Measurements from ENCODE around the gene SERF1A. TPM values are rescaled to one million over a fixed set of nuclear protein-coding genes. Genes with fewer than 3 reads are reported as not detected.
"Not testable (repeated sequence)": the region's sequence is repeated elsewhere in the genome, so short reads cannot be mapped to it uniquely, and the experiment has no call there.

Gene SERF1A
- total RNA-seq, result 1 to 10 TPM in 7 of 10 donors, under 1 TPM in 3; 0.66 to 7.1 (median 2.7) TPM
- polyA plus RNA-seq, result 1 to 10 TPM; 1.2 to 6.9 TPM
- long read RNA-seq, donor 1, transcript SERF1A-201 (3 exons, 963 nt), result major isoform, 5 of 8 reads
- long read RNA-seq, donor 1, partial matches to known transcripts, result 0 of 8 reads
- long read RNA-seq, donor 1, other reads (novel, unspliced or antisense), result 1 of 8 reads
- long read RNA-seq, donor 2, transcript SERF1A-201 (3 exons, 963 nt), result major isoform, 12 of 13 reads
- long read RNA-seq, donor 2, partial matches to known transcripts, result 0 of 13 reads
- long read RNA-seq, donor 2, other reads (novel, unspliced or antisense), result 1 of 13 reads
- long read RNA-seq, donor 3, partial matches to known transcripts, result 0 of 4 reads
- long read RNA-seq, donor 3, other reads (novel, unspliced or antisense), result 0 of 4 reads

GRCh38 chr5:70900533-70901271 is at the start of gene SERF1A:
TSS of gene SERF1A (plus strand) at chr5:70900669. CDS start at chr5:70900870, 201 bp downstream.
- H3K9me3 ChIP-seq; DNase-seq; H3K27ac ChIP-seq; H3K4me1 ChIP-seq; H3K4me3 ChIP-seq; H3K27me3 ChIP-seq; H3K36me3 ChIP-seq; intact Hi-C loops (cut with DNase I): not testable (repeated sequence)
- peak; percentile 98 to 99 (median 98) for ATAC-seq
- WGBS, 2 donors, result no CpG with 5 or more reads among the region's 66 CpGs

DNA sequence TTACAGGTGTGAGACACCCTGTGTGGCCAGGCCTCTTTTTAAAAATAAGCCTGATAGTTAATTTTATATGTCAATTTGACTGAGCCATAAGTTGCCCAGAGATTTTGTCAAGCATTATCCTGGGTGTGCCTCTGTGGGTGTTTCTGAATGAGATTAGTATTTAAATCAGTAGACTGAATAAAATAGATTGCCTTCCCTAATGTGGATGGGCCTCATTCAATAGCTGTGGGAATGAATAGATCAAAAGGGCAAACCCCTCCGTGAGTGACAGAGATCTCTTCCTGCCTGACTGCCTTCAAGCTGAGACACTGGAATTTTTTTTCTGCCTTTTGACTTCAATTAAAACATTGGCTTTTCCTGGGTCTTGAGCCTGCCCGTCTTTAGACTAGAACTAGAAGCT is 33.7 kb upstream of the SERF1A start:
- no CpG with 5 or more reads among the region's 2 CpGs for whole genome bisulfite sequencing, 2 donors
- ATAC-seq, result not testable (repeated sequence)

DNA sequence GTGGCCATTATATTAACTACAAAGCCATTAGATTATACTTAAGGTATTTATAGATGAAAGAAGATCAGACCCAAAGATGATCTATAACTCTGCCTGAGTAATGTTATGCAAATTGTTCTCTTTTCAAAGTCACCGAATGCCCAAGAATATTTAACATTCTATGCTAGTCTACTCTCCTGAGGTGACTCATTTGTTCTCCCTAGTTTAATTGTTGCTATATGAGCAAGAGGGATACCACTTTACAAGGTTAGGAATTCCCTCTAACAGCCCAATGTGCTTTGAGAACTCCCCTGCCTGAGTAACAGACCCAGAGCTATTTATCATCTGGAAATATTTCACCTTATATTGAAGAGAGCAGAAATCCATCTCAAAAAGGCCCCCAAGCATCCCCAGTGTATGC is 29.8 kb upstream of the SERF1A start:
- H3K4me1 ChIP-seq; H3K9me3 ChIP-seq; H3K4me3 ChIP-seq; intact Hi-C loops (cut with DNase I); DNase-seq; ATAC-seq; H3K27ac ChIP-seq; H3K27me3 ChIP-seq; H3K36me3 ChIP-seq: not testable (repeated sequence)
- no CpG with 5 or more reads among the region's 1 CpG for WGBS, 2 donors

More for the DNA sequence above, 33.7 kb upstream of the SERF1A start:
- H3K36me3 ChIP-seq; DNase-seq; H3K9me3 ChIP-seq; H3K27ac ChIP-seq; H3K27me3 ChIP-seq; H3K4me1 ChIP-seq; H3K4me3 ChIP-seq; intact Hi-C loops (cut with DNase I): not testable (repeated sequence)

GRCh38 chr5:70896076-70896475 is 4.4 kb upstream of the SERF1A start:
- no CpG with 5 or more reads among the region's 2 CpGs for WGBS, 2 donors
- H3K27ac ChIP-seq; H3K36me3 ChIP-seq; H3K4me1 ChIP-seq; DNase-seq; intact Hi-C loops (cut with DNase I); ATAC-seq; H3K9me3 ChIP-seq; H3K4me3 ChIP-seq; H3K27me3 ChIP-seq: not testable (repeated sequence)

DNA sequence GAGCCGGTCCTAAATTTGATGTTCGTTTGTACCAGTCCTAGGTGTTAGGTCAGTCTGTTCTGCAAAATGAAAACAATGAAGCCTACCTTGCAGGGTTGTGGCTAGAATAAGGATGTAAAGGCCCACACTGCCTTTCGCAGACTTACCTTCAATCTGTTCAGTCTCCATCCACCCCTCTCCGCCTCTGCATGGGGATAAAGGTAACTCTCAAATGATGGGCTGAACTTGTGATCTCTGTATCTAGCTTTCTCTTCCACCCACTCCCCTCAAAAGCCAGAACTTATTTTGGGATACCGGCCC is 753 bp downstream of the SERF1A start:
- peak in 6 of 8 donors; percentile 6 to 48 (median 45) for ATAC-seq
- H3K9me3 ChIP-seq; intact Hi-C loops (cut with DNase I); H3K4me1 ChIP-seq; H3K27me3 ChIP-seq; DNase-seq; H3K27ac ChIP-seq; H3K36me3 ChIP-seq; H3K4me3 ChIP-seq: not testable (repeated sequence)
- no CpG with 5 or more reads among the region's 5 CpGs for WGBS, 2 donors

- ATAC-seq; DNase-seq; H3K27me3 ChIP-seq; H3K4me1 ChIP-seq; intact Hi-C loops (cut with DNase I); H3K4me3 ChIP-seq; H3K36me3 ChIP-seq; H3K27ac ChIP-seq; H3K9me3 ChIP-seq: not testable (repeated sequence)
- WGBS, 2 donors, result no CpG with 5 or more reads among the region's 5 CpGs
Measured at GRCh38 chr5:70906624-70907023, 6.2 kb downstream of the SERF1A start.

DNA sequence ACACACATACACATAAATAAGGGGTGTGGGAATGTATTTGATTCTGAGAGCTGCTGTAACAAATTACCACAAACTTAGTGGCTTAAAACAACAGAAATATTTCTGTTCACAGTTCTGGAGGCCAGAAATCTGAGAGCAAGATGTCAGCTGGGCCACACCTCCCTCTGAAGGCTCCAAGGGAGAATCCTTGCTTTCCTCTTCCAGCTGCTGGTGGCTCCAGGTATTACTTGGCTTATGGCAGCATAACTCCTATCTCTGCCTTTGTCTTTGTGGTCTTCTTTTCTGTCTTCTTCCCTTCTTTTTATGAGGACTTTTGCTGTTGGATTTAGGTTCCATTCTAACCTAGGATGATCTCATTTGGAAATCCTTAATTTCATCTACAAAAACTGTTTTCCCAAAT is 16.4 kb downstream of the SERF1A start:
- ATAC-seq; intact Hi-C loops (cut with DNase I): not testable (repeated sequence)

DNA sequence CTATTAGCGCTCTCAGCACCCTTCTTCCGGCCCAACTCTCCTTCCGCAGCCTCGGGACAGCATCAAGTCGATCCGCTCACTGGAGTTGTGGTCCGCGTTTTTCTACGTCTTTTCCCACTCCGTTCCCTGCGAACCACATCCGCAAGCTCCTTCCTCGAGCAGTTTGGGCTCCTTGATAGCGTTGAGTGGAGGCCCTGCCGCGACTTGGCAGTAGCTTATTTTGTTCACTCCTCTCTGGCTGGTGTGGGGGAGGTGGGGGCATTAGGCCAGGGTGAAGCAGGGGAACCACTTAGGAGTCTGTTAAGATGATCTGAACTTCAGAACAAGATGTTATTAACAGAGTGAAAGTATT is 24.7 kb downstream of the SERF1A start:
- H3K27ac ChIP-seq; H3K9me3 ChIP-seq; DNase-seq; H3K27me3 ChIP-seq; intact Hi-C loops (cut with DNase I); H3K4me1 ChIP-seq; H3K36me3 ChIP-seq; H3K4me3 ChIP-seq: not testable (repeated sequence)
- WGBS, 2 donors, result no CpG with 5 or more reads among the region's 16 CpGs
- peak in 7 of 8 donors; percentile 16 to 67 (median 50) for ATAC-seq

More for the DNA sequence above, 16.4 kb downstream of the SERF1A start:
- DNase-seq, H3K9me3 ChIP-seq, H3K27ac ChIP-seq, H3K4me3 ChIP-seq, H3K36me3 ChIP-seq, H3K4me1 ChIP-seq, H3K27me3 ChIP-seq: not testable (repeated sequence)

DNA sequence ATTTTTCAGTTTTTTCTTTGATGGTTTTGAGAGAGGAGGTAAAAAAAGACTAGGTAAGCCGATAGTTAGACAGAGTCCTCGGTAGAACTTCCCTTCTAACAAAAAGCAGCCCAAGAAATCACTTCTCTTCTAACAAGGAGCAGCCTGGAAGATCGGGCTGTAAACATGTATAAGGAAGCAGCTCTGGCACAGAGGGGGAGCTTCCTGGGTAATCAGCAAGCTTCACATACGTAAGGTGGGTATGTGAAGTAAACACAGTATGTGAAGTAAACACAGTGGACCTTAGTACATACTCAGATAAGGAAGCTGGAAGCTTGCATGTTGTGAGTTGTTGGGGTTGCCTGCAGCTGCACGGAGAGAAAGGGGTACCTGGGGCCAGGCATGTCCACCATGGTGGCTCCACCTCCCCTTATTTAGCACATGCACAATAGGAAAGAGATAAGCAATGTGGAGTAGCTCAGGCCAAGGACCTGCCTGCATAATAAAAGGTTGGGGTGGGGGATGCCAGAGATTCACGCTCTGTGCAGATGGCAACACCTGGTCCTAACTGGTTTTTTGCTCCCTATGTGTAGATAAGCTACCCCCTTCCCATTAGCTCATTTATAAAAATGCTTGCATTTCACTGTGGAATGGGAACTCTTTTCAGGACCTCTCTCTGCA is 31.4 kb downstream of the SERF1A start:
- no CpG with 5 or more reads among the region's 6 CpGs for WGBS, 2 donors
- H3K9me3 ChIP-seq; H3K4me3 ChIP-seq; H3K27me3 ChIP-seq; DNase-seq; H3K36me3 ChIP-seq; intact Hi-C loops (cut with DNase I); H3K4me1 ChIP-seq; H3K27ac ChIP-seq: not testable (repeated sequence)
- peak in 4 of 8 donors; percentile 17 to 46 (median 43) for ATAC-seq

DNA sequence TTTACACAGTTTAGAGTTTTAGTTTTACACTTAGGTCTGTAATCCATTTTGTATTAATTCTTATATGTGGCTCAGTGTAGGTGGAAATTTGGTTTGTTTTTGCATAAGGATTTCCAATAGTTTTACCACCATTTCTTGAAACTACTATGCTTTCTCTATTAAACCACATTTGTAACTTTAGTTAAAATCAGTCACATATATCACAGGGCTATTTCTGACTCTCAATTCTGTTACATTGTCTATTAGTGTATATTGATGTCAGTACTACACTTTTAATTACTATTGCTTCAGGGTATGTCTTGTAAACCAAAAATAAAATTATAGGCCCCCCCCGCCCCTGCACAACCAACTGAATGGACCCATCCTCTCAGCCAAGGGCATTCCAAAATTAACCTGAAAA is 32.1 kb downstream of the SERF1A start:
- DNase-seq; intact Hi-C loops (cut with DNase I); ATAC-seq; H3K4me1 ChIP-seq; H3K27me3 ChIP-seq; H3K9me3 ChIP-seq; H3K4me3 ChIP-seq; H3K36me3 ChIP-seq; H3K27ac ChIP-seq: not testable (repeated sequence)
- WGBS, 2 donors, result no CpG with 5 or more reads among the region's 1 CpG

GRCh38 chr5:70953068-70953467 is 52.6 kb downstream of the SERF1A start:
- 94% methylated on average over 4 of the region's 10 CpGs; no CpG with 5 or more reads in 1 of the 2 donors for WGBS, 2 donors
- H3K36me3 ChIP-seq, result peaks cover 0 to 11% (median 0%) of the 10 kb centered on the region in 9 donors
- DNase-seq; H3K4me1 ChIP-seq; H3K27me3 ChIP-seq; intact Hi-C loops (cut with DNase I); H3K9me3 ChIP-seq; H3K27ac ChIP-seq; ATAC-seq; H3K4me3 ChIP-seq: not testable (repeated sequence)

Measured in heart right ventricle (tissue), 16 donors.